Stomach (tissue), 9 donors: ENCODE results near the gene TNS3. TPM values are rescaled to one million over a fixed set of nuclear protein-coding genes. Genes with fewer than 3 reads are reported as not detected.
A peak's percentile ranks its signal among the peaks of the same experiment; 100 is the strongest.
"Not testable (repeated sequence)": the region's sequence is repeated elsewhere in the genome, so short reads cannot be mapped to it uniquely, and the experiment has no call there.

Experiments used
- DNase-seq, 2 donors: peaks; one replicate each; pipeline versions ENCODE4 v3.0.0 to v3.0.0-alpha.2; 2013 to 2019
- H3K27ac ChIP-seq, 5 donors: fragments of 200-600 bp in 4 of 5; sonication (generic) in 4 of 5; one replicate each; pipeline ENCODE4 v1.5.1; 2013 to 2019; ENCODE audit warnings: mild to moderate bottlenecking in 1 of 5, moderate library complexity in 1 of 5
- H3K27me3 ChIP-seq, 3 donors: fragments of 200-600 bp; sonication (generic); one replicate each; pipeline ENCODE4 v1.5.1; 2017 to 2019; ENCODE audit warnings: mixed run types in 1 of 3
- H3K36me3 ChIP-seq, 4 donors: fragments of 200-600 bp; sonication (generic); 1 replicate in 3 of 4; 2 replicates in 1 of 4; pipeline ENCODE4 v1.5.1; 2016 to 2019
- H3K4me1 ChIP-seq, 4 donors: fragments of 200-600 bp; sonication (generic); one replicate each; pipeline ENCODE4 v1.5.1; 2016 to 2019
- H3K4me3 ChIP-seq, 4 donors: fragments of 200-600 bp; sonication (generic) in 3 of 4; one replicate each; pipeline ENCODE4 v1.5.1; 2016 to 2019; ENCODE audit warnings: mild to moderate bottlenecking in 1 of 4
- H3K9me3 ChIP-seq, 4 donors: fragments of 200-600 bp; sonication (generic); one replicate each; pipeline ENCODE4 v1.5.1; 2016 to 2019
- EP300 ChIP-seq: sonication (generic); formaldehyde crosslinking; IDR thresholded peaks from one replicate; pipeline ENCODE4 v1.6.1; 2017; ENCODE audit warnings: antibody characterized with exemption
- POLR2A ChIP-seq, 4 donors: fragments of 450-650 bp; IDR thresholded peaks; one replicate each; pipeline ENCODE4 v1.6.1; 2016; ENCODE audit warnings: antibody characterized with exemption in 4 of 4, control low read depth in 2 of 4, mild to moderate bottlenecking in 1 of 4, moderate library complexity in 1 of 4
- POLR2AphosphoS5 ChIP-seq, 3 donors: sonication (generic); formaldehyde crosslinking; IDR thresholded peaks; one replicate each; pipeline ENCODE4 v1.6.1; 2016; ENCODE audit warnings: antibody characterized with exemption in 3 of 3
- WGBS, 5 donors: extraction: QIAGEN DNeasy Blood & Tissue Kit in 3 of 5; methylation state at CpG; one replicate each; pipeline versions ENCODE4 v1.1.5 to v1.1.7; 2013 to 2018; 5-methylcytosine and 5-hydroxymethylcytosine counted together
- intact Hi-C: fragments of 100-400 bp; cut with DNase I; formaldehyde crosslinking; loops from one replicate; pipeline ENCODE4 v1.15.1; 2023; ENCODE audit warnings: low total_unique reads
- polyA plus RNA-seq, 3 donors: library from polyadenylated mRNA; stranded (reverse); fragments of 200-250 nt; gene quantifications; one replicate each; pipeline ENCODE4 v1.2.3, GENCODE V29; 2013
- total RNA-seq, 5 donors: library from RNA; depleted of rRNA; stranded (reverse); fragments of >200 nt; gene quantifications; one replicate each; pipeline versions ENCODE4 v1.1.0 to v1.2.3, GENCODE V29; 2014 to 2016
- TF ChIP-seq, protein P1 (sequence below), 7 experiments: fragments of 450-650 bp in 4 of 7; fragments of 200-600 bp in 3 of 7; sonication (generic) in 3 of 7; IDR thresholded peaks; one replicate each; pipeline ENCODE4 v1.5.1; 2016 to 2019; ENCODE audit warnings: antibody characterized with exemption in 7 of 7, control low read depth in 2 of 7, mild to moderate bottlenecking in 1 of 7
- donor health status: healthy with polysubstance abuse.
- donor health status: Bipolar disorder and iron deficiency.
- donor health status: healthy.

TNS3 gene
- total and polyA plus RNA-seq, 8 donors = 10.0 to 105 (median 41.0) TPM

DNA sequence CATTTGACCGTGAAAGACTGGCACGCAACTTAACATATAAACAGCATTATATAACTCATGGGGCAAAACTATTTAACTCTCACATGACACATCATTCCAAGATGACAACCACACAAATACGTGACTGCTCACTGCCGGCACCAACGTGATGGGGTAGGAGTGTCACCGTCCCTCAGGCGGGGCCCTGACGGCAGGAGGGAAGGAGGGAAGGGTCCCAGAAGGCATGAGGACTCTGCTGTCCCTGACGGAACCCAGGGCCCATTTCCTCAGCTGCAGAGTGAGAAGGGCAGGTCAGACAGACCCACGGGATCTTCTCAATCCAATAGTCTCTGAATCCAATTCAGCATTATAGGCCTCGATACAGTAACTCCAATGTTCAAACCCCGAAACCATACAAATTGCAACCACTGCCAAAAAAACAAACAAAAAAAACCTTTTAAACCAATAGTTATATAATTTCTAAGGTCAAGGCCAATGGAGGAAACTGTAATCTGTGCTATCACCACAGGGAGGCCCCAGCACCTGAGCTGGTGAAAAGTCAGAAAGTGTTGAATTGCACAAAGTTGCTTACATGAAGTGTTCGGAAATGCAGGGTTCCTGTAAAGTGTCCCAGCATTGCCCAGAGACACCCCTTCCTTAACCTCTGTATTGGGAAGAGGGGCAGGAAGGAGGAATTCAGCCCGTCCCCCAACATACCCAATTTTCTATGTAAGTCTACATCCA lies 137.4 kb downstream of the TNS3 start:
- peaks cover 39 to 83% (median 60%) of the 10 kb centered on the region in 4 donors for H3K4me1 ChIP-seq
- no peaks in the 10 kb centered on the region for H3K27me3 ChIP-seq
- intact Hi-C loops = no loop called here
- peak in 1 of 2 donors; percentile 58 for DNase-seq
- TF ChIP-seq POLR2AphosphoS5 (IDR thresholded peaks at IDR 0.05) (no peak), EP300 (no peak), POLR2A (IDR thresholded peaks at IDR 0.05) (no peak)
- TF ChIP-seq, protein P1, sequence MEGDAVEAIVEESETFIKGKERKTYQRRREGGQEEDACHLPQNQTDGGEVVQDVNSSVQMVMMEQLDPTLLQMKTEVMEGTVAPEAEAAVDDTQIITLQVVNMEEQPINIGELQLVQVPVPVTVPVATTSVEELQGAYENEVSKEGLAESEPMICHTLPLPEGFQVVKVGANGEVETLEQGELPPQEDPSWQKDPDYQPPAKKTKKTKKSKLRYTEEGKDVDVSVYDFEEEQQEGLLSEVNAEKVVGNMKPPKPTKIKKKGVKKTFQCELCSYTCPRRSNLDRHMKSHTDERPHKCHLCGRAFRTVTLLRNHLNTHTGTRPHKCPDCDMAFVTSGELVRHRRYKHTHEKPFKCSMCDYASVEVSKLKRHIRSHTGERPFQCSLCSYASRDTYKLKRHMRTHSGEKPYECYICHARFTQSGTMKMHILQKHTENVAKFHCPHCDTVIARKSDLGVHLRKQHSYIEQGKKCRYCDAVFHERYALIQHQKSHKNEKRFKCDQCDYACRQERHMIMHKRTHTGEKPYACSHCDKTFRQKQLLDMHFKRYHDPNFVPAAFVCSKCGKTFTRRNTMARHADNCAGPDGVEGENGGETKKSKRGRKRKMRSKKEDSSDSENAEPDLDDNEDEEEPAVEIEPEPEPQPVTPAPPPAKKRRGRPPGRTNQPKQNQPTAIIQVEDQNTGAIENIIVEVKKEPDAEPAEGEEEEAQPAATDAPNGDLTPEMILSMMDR (IDR thresholded peaks at IDR 0.05) = peak in 5 of 7 experiments; percentile 35 to 61 (median 47)
- H3K27ac ChIP-seq = peak overlapping the region in 4 of 5 donors; percentile 52 to 76 (median 60)
- 58 to 73% (median 64%) methylated on average over 14 of the region's 14 CpGs for WGBS, 5 donors
- no peak overlapping the region for H3K4me3 ChIP-seq
- H3K9me3 ChIP-seq = no peaks in the 10 kb centered on the region
- H3K36me3 ChIP-seq = peaks cover under 1 to 12% (median 10%) of the 10 kb centered on the region in 4 donors

DNA sequence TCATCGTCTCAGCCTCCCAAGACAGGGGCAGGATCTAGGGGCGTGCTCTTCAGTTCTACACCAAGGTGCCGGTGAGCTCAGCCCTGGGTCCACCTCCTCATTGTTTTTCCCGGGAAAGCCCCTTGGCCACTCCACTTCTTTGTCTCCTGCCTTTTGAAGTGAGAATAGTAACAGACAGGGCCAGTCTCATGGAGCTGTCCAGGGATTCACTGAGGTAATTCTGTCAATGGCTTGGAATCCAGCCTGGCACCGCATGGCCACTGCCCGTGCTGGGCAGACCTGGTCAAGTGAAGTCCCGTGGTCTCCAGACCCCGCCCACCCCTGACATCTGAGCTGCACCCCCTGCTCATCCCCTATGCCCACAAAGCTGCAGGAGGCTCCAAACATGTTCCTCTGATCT lies 138.9 kb downstream of the TNS3 start:
- peak overlapping the region in 1 of 5 donors; percentile 7 for H3K27ac ChIP-seq
- intact Hi-C loops = no loop called here

DNA sequence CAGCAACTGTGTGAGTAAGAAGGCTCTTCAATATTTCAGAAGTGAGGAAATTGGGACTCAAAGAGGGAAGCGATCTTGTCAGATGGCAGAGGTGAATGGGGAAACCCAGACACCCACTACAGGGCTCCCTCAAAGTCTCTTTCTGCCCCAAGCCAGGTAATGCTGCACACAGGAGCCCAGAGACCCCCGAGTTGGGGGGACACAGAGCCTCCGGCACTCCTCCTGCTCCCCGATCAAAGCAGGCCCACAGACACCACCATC lies 139.4 kb downstream of the TNS3 start:
- Histone ChIP-seq H3K27ac (no peak overlapping the region), H3K9me3 (no peaks in the 10 kb centered on the region), H3K27me3 (no peaks in the 10 kb centered on the region), H3K4me1 (peaks cover 34 to 77% (median 50%) of the 10 kb centered on the region in 4 donors), H3K36me3 (peaks cover 7 to 32% (median 29%) of the 10 kb centered on the region in 4 donors), H3K4me3 (no peak overlapping the region)
- DNase-seq = no peak
- WGBS, 5 donors = 74 to 90% (median 88%) methylated on average over 3 to 4 of the region's 4 CpGs
- intact Hi-C loops = no loop called here
- TF ChIP-seq, protein P1 (IDR thresholded peaks at IDR 0.05) = no peak
- TF ChIP-seq POLR2AphosphoS5 (IDR thresholded peaks at IDR 0.05) = no peak
- TF ChIP-seq EP300 = no peak
- TF ChIP-seq POLR2A (IDR thresholded peaks at IDR 0.05) = no peak

More for the DNA sequence above, 138.9 kb downstream of the TNS3 start:
- no peak for DNase-seq
- H3K9me3 ChIP-seq = no peaks in the 10 kb centered on the region
- H3K27me3 ChIP-seq = no peaks in the 10 kb centered on the region
- TF ChIP-seq, protein P1 (IDR thresholded peaks at IDR 0.05) = no peak
- TF ChIP-seq EP300 (no peak), POLR2A (IDR thresholded peaks at IDR 0.05) (no peak), POLR2AphosphoS5 (IDR thresholded peaks at IDR 0.05) (no peak)
- H3K4me3 ChIP-seq = no peak overlapping the region
- H3K36me3 ChIP-seq = peaks cover 7 to 27% (median 25%) of the 10 kb centered on the region in 4 donors
- peaks cover 39 to 80% (median 55%) of the 10 kb centered on the region in 4 donors for H3K4me1 ChIP-seq
- 55 to 77% (median 68%) methylated on average over 8 of the region's 8 CpGs for WGBS, 5 donors

DNA sequence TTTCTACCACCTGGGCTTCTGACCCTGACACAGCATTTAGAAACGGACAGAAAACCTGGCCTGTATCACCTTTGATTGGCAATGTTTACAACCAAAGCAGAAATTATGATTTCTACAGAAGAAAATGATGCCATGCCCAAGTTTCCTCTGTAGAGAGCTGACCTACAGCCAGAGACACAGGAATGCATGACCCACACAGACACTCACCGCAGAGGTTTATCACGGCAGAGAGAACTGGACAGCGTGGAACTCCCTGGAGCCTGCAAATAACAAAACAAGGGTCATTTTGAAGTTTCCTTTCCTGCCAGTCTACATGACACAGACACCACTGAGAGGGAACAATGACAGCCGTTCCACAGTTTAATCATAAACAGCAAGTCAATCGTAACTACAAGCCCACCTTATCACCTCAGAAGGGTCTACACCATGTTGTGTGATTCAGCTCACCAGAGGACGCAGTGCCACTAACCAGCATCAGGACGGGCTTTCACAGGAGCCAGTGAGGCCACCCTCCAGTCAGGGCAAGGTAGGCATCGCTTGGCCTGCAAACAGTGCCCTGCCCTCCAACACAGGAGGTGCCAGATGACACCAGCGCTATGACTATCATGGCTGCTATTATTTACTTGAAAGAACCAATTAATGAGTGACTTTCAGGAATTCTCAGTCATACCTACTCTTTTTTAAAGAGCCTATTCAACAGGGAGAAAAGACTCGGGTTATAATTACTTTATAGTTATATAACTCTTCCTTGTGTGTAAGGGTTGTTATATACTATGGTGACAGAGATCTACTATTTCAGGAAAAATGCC lies 139.9 kb downstream of the TNS3 start:
- Histone ChIP-seq H3K27me3 (no peaks in the 10 kb centered on the region), H3K9me3 (no peaks in the 10 kb centered on the region), H3K4me3 (no peak overlapping the region), H3K36me3 (peaks cover 7 to 32% (median 29%) of the 10 kb centered on the region in 4 donors), H3K27ac (peak overlapping the region in 1 of 5 donors; percentile 0), H3K4me1 (peaks cover 29 to 72% (median 45%) of the 10 kb centered on the region in 4 donors)
- no peak for TF ChIP-seq POLR2A (IDR thresholded peaks at IDR 0.05)
- no peak for TF ChIP-seq EP300
- no peak for TF ChIP-seq POLR2AphosphoS5 (IDR thresholded peaks at IDR 0.05)
- TF ChIP-seq, protein P1 (IDR thresholded peaks at IDR 0.05) = no peak
- WGBS, 5 donors = 43 to 64% (median 61%) methylated on average over 10 to 11 of the region's 11 CpGs
- intact Hi-C loops = no loop called here
- DNase-seq = no peak

DNA sequence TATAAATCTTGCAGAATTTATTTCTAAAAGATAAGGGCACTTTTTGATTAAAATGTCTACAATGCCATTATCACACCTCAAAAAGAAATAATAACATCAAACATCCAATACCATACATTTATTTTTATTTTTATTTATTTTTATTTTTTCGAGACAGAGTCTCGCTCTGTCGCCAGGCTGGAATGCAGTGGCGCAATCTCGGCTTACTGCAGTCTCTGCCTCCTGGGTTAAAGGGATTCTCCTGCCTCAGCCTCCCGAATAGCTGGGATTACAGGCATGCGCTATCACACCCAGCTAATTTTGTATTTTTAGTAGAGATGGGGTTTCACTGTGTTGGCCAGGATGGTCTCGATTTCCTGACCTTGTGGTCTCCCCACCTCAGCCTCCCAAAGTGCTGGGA lies 140.9 kb downstream of the TNS3 start:
- DNase-seq, intact Hi-C loops, H3K4me3 ChIP-seq, H3K27me3 ChIP-seq, H3K27ac ChIP-seq, H3K9me3 ChIP-seq: not testable (repeated sequence)
- Histone ChIP-seq H3K4me1 (peaks cover 25 to 66% (median 37%) of the 10 kb centered on the region in 4 donors), H3K36me3 (peaks cover 7 to 39% (median 30%) of the 10 kb centered on the region in 4 donors)
- WGBS, 5 donors = 74 to 88% (median 83%) methylated on average over 8 of the region's 8 CpGs
